Tibial artery (tissue), 4 donors: ENCODE measurements around the gene ADAMTS9.

Experiments
- DNase-seq, 2 donors: peaks; one replicate each; pipeline ENCODE4 v3.0.0-alpha.2; 2019
- H3K27ac ChIP-seq, 2 donors: fragments of 200-600 bp; sonication (generic) in 1 of 2; 1 replicate in 1 of 2; 2 replicates in 1 of 2; pipeline ENCODE4 v1.5.1; 2018 to 2019; ENCODE audit warnings: mild to moderate bottlenecking in 1 of 2
- H3K27me3 ChIP-seq, 2 donors: fragments of 200-600 bp; sonication (generic) in 1 of 2; one replicate each; pipeline versions ENCODE4 v1.5.1 to v1.6.0; 2016 to 2019
- H3K36me3 ChIP-seq, 3 donors: fragments of 200-600 bp; sonication (generic) in 2 of 3; one replicate each; pipeline ENCODE4 v1.5.1; 2016 to 2019; ENCODE audit warnings: mild to moderate bottlenecking in 2 of 3
- H3K4me1 ChIP-seq, 4 donors: fragments of 200-600 bp; sonication (generic) in 2 of 4; 1 replicate in 3 of 4; 2 replicates in 1 of 4; pipeline ENCODE4 v1.5.1; 2016 to 2019
- H3K4me3 ChIP-seq, 2 donors: fragments of 200-600 bp; sonication (generic) in 1 of 2; 1 replicate in 1 of 2; 2 replicates in 1 of 2; pipeline ENCODE4 v1.5.1; 2018 to 2019; ENCODE audit warnings: mild to moderate bottlenecking in 2 of 2
- H3K9me3 ChIP-seq, 3 donors: fragments of 200-600 bp; sonication (generic) in 1 of 3; one replicate each; pipeline ENCODE4 v1.5.1; 2016 to 2019
- intact Hi-C: fragments of 100-400 bp; cut with DNase I; formaldehyde crosslinking; loops from one replicate; pipeline ENCODE4 v1.15.0; 2023; ENCODE audit warnings: low total_unique reads
- TF ChIP-seq, protein P1 (sequence below), 2 experiments: fragments of 200-600 bp in 1 of 2; fragments of 450-650 bp in 1 of 2; IDR thresholded peaks; one replicate each; pipeline ENCODE4 v1.5.1; 2017 to 2019; ENCODE audit warnings: antibody characterized with exemption in 2 of 2, mild to moderate bottlenecking in 1 of 2, moderate library complexity in 1 of 2

Gene ADAMTS9

DNA sequence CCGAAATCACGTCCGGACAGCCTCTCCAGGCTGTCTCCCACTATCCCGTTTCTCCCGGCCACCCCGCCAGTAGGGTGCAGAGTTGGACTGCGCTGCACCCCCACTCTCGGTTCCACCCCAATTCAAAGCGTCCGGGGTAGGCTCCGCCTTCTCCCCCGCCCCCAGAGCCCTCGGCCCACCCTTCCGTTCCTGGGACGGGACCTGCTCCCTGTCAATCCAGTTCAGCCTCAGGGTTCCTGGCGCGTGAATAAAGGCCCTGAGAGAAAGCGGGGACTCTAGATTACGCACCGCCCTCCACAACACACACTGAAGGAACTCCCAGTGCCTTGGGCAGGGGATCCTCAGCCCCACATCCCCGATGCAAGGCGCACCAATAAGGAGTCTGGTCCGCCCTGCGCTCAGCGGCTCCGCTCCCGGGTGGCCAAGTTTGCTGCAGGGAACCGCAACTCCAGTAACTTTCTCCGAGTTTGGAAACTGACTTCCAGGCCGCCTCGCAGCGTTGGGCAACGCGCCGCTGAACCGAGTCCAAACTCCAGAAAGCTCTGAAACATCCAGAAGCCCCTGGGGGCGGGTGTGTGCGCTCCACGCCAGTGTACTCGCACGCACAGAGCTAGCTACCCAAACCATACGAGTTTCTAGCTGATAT is 1.9 kb downstream of the ADAMTS9 start:
- no peaks in the 10 kb centered on the region for H3K27me3 ChIP-seq
- H3K4me3 ChIP-seq, result peak overlapping the region; percentile 79
- peak; percentile 86 to 97 for DNase-seq
- no peaks in the 10 kb centered on the region for H3K9me3 ChIP-seq
- intact Hi-C loops, result loop anchor here (2.0 to 5.0 kb wide), 2 partner anchors 154 to 485 kb away; no protein-coding TSS in a partner anchor
- TF ChIP-seq, protein P1, sequence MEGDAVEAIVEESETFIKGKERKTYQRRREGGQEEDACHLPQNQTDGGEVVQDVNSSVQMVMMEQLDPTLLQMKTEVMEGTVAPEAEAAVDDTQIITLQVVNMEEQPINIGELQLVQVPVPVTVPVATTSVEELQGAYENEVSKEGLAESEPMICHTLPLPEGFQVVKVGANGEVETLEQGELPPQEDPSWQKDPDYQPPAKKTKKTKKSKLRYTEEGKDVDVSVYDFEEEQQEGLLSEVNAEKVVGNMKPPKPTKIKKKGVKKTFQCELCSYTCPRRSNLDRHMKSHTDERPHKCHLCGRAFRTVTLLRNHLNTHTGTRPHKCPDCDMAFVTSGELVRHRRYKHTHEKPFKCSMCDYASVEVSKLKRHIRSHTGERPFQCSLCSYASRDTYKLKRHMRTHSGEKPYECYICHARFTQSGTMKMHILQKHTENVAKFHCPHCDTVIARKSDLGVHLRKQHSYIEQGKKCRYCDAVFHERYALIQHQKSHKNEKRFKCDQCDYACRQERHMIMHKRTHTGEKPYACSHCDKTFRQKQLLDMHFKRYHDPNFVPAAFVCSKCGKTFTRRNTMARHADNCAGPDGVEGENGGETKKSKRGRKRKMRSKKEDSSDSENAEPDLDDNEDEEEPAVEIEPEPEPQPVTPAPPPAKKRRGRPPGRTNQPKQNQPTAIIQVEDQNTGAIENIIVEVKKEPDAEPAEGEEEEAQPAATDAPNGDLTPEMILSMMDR (IDR thresholded peaks at IDR 0.05), result no peak
- peaks cover 0 to 2% (median 0%) of the 10 kb centered on the region in 3 donors for H3K36me3 ChIP-seq
- H3K27ac ChIP-seq, result peak overlapping the region; percentile 94 to 98
- H3K4me1 ChIP-seq, result peaks cover 0 to 29% (median 1%) of the 10 kb centered on the region in 4 donors

DNA sequence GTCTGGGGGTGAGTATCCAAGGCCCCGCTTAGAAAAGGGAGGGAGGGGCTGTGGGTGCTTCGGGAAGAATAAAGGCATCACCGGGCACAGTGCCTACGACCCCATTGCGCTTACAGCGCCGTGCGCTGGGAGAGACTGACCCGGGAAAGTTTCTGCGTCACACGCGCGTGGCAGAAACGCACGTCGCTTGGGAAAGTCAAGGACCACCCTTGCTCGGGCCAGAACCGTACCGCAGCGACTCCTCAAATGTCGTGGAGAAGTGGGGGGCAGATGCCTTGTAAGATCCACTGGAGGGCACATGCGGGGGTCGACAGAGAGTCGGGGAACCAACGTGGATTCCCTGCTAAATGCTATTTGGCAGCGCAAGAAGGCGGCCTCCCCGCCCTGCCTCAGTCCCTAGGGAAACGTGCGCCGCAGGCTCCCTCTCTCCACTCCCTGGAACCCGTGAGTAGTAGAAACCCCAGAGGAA is 2.4 kb downstream of the ADAMTS9 start:
- peak overlapping the region; percentile 79 for H3K4me3 ChIP-seq
- H3K4me1 ChIP-seq, result peaks cover 0 to 25% (median under 1%) of the 10 kb centered on the region in 4 donors
- no peaks in the 10 kb centered on the region for H3K9me3 ChIP-seq
- intact Hi-C loops, result loop anchor here (5.0 kb wide), 1 partner anchor 153 kb away; no protein-coding TSS in a partner anchor
- TF ChIP-seq, protein P1 (IDR thresholded peaks at IDR 0.05), result no peak
- no peaks in the 10 kb centered on the region for H3K27me3 ChIP-seq
- peak; percentile 40 to 92 for DNase-seq
- H3K36me3 ChIP-seq, result peaks cover 0 to 6% (median 0%) of the 10 kb centered on the region in 3 donors
- peak overlapping the region; percentile 94 to 98 for H3K27ac ChIP-seq

DNA sequence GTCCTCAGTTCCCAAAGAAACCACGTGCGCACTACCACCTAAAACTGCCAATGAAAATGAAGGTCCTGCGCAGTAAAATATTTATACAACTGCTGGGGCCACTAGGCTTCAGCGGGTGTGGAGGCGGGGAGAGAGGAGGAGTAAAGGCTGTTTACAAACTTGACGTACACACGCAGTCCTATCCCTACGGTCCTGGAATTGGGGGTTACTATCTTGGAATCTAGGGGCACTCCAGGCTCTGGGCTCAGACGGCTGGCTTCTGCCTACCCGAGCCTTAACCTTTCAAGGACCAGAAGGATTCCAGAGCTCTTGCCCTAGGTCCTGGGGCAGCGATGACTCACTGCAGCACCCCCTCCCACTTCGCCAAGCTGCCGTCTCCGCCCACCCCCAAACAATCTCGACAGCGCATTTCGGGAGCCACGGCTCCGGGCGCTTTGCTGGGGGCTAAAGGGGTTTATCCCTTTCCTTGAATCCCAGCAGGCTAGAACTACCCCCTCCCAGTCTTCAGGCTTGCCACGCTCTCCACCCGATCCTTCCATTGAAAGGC is 3.0 kb downstream of the ADAMTS9 start:
- DNase-seq, result peak; percentile 45 to 88
- Histone ChIP-seq H3K27ac (peak overlapping the region; percentile 94 to 98), H3K9me3 (no peaks in the 10 kb centered on the region), H3K4me1 (peaks cover 0 to 25% (median 0%) of the 10 kb centered on the region in 4 donors), H3K4me3 (peak overlapping the region; percentile 79), H3K36me3 (peaks cover 0 to 6% (median 0%) of the 10 kb centered on the region in 3 donors), H3K27me3 (no peaks in the 10 kb centered on the region)
- TF ChIP-seq, protein P1 (IDR thresholded peaks at IDR 0.05), result no peak
- intact Hi-C loops, result loop anchor here (5.0 kb wide), 1 partner anchor 152 kb away; no protein-coding TSS in a partner anchor

DNA sequence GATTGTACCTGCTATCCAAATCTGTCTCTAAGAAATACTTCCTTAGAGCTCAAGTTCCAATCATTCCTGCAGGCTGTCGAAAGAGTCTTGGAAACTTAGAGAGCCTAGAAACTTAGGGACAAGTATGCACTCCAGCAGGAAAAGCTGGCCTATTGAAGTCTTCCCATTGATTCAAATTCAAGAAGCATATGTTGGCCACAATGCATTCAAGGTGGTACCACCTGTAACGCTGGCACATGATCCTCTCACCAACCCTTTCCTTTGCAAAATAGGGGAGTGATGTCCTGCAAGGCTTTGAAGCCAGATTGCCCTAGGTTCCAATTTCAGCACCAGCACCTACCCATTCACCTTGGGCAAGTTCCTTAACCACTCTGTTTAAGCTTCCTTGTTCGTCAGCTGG is 6.0 kb downstream of the ADAMTS9 start:
- H3K27me3 ChIP-seq, result no peaks in the 10 kb centered on the region
- intact Hi-C loops, result no loop called here
- H3K36me3 ChIP-seq, result peaks cover 0 to 14% (median 0%) of the 10 kb centered on the region in 3 donors

DNA sequence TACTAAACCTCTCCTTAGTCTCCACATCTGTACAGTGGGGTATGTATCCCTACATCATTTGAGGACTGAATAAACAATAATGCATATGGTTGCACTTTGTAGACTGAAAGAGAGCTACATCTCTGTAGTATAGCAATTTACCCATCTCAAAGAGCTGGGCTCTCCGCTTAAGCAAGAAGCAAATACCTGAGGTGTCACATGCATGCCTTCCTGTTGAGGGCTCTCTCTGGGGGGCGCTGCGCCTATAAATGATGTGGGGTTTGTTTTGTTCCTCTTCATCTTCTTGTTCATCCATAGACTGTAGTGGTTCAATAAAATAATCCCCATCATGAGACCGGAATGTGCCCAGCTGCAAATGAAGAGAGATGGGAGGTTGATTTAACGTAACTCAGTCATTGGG is 6.8 kb downstream of the ADAMTS9 start:
- Histone ChIP-seq H3K36me3 (peaks cover 0 to 14% (median 0%) of the 10 kb centered on the region in 3 donors), H3K4me3 (no peak overlapping the region), H3K27me3 (no peaks in the 10 kb centered on the region), H3K4me1 (peaks cover 0 to 28% (median 1%) of the 10 kb centered on the region in 4 donors), H3K27ac (no peak overlapping the region), H3K9me3 (no peaks in the 10 kb centered on the region)
- intact Hi-C loops, result no loop called here
- TF ChIP-seq, protein P1 (IDR thresholded peaks at IDR 0.05), result no peak
- DNase-seq, result no peak

More for the DNA sequence above, 6.0 kb downstream of the ADAMTS9 start:
- peak overlapping the region in 1 of 2 donors; percentile 94 for H3K27ac ChIP-seq
- DNase-seq, result no peak
- no peaks in the 10 kb centered on the region for H3K9me3 ChIP-seq
- TF ChIP-seq, protein P1 (IDR thresholded peaks at IDR 0.05), result no peak
- no peak overlapping the region for H3K4me3 ChIP-seq
- peaks cover 0 to 22% (median under 1%) of the 10 kb centered on the region in 4 donors for H3K4me1 ChIP-seq
